ENCODE data around the gene ZNF394.
A peak's percentile ranks its signal among the peaks of the same experiment; 100 is the strongest.

The ZNF394 gene

DNA sequence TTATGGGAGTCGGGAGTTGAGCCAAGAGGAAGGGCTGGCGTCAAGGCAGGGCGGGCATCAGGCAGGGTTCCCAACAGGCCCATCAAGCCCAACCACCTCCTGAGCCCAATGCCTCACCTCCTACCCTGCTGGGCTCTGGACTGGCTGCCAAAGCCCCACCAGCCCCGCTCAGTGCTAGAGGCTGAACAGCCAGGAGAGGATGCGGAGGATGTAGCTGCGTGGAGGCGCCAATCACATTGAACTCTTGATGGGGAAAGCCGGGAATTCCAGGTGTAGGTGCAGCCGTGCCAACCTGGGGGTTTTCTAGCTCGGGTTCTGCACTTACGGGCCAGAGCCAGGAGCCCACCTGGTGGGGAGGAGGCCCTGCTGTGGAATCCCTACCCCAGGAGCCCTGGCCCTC lies 47.0 kb downstream of the ZNF394 start:
- TF ChIP-seq, protein P1, sequence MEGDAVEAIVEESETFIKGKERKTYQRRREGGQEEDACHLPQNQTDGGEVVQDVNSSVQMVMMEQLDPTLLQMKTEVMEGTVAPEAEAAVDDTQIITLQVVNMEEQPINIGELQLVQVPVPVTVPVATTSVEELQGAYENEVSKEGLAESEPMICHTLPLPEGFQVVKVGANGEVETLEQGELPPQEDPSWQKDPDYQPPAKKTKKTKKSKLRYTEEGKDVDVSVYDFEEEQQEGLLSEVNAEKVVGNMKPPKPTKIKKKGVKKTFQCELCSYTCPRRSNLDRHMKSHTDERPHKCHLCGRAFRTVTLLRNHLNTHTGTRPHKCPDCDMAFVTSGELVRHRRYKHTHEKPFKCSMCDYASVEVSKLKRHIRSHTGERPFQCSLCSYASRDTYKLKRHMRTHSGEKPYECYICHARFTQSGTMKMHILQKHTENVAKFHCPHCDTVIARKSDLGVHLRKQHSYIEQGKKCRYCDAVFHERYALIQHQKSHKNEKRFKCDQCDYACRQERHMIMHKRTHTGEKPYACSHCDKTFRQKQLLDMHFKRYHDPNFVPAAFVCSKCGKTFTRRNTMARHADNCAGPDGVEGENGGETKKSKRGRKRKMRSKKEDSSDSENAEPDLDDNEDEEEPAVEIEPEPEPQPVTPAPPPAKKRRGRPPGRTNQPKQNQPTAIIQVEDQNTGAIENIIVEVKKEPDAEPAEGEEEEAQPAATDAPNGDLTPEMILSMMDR (IDR thresholded peaks at IDR 0.05), result no peak

GRCh38 chr7:99452541-99452940 lies 47.5 kb downstream of the ZNF394 start:
- TF ChIP-seq, protein P1 (IDR thresholded peaks at IDR 0.05), result no peak

DNA sequence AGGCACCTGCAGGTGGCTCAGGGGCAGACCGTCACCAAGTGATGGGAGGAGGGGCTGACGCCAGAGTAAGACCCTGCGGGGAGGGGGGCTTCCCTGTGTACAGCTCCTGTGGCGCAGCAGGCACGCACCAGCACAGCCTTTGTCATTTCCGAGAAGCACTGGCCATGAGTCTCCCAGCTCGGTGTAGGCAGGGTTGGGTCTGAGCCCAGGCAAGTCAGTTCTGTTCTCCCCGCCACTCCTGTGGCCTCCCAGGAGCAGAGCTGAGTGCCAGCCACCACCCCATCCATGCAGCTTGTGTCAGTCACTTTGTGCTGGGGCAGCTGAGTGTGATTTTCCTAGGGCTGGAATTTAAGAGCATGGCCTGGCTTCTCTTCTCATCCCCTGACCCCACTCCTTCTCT lies 48.1 kb downstream of the ZNF394 start:
- TF ChIP-seq, protein P1 (IDR thresholded peaks at IDR 0.05), result no peak

- TF ChIP-seq, protein P1 (IDR thresholded peaks at IDR 0.05), result no peak
These were observed 50.8 kb downstream of the ZNF394 start for GRCh38 chr7:99449326-99449725.

GRCh38 chr7:99448855-99449254 lies 51.2 kb downstream of the ZNF394 start:
- TF ChIP-seq, protein P1 (IDR thresholded peaks at IDR 0.05), result no peak

DNA sequence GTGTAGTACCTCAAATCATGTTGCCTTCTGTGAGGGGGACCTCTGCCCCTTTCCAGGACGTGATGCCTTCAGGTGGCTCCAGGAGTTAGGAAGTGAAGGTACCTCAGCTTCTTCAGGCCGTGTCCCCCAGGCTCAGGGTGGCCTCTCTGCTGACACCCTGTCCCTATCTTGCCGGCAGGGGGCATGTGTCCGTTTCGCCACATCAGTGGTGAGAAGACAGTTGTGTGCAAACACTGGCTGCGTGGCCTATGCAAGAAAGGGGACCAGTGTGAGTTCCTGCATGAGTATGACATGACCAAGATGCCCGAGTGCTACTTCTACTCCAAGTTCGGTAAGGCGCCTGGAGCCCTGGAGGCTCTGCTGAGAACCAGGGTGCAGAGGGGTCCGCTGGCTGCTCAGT lies 52.1 kb downstream of the ZNF394 start:
- TF ChIP-seq, protein P1 (IDR thresholded peaks at IDR 0.05), result peak; percentile 54

DNA sequence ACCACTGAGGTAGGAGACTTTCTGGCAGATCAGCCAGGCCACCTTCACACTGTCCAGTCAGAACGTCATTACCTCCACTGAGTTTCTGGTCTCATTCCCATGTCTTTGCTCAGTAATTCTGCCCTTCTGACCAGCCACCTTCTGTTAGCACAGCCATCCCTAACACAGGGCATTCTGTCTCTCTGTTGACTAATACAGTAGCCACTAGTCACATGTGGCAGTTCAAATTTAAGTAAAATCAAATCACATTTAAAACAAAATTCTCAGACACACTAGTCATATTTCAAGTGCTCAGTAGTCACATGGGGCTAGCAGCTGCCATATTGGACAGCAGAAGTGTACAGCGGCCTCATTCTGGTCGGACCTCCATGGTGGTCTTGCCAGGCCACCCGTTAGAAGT lies 54.0 kb downstream of the ZNF394 start:
- TF ChIP-seq, protein P1 (IDR thresholded peaks at IDR 0.05), result no peak

Data from LNCAP (cell line).